Smooth muscle cell (in vitro differentiated cells): ENCODE data around the gene KIRREL1. TPM values are rescaled to one million over a fixed set of nuclear protein-coding genes. Genes with fewer than 3 reads are reported as not detected.

Experiments used
- DNase-seq: peaks from one replicate; lab custom pipeline; 2025; ENCODE audit not compliant: unreplicated experiment; lab: John Stamatoyannopoulos, UW
- H2AFZ ChIP-seq: fragments of 200-600 bp; sonication (generic); 2 replicates; pipeline ENCODE4 v1.6.0; 2016; ENCODE audit warnings: antibody characterized with exemption, low read depth, mild to moderate bottlenecking
- H3F3A ChIP-seq: fragments of 200-600 bp; sonication (generic); 2 replicates; pipeline ENCODE4 v1.6.0; 2017; ENCODE audit warnings: antibody characterized with exemption, low read depth
- H3K27ac ChIP-seq: fragments of 200-600 bp; sonication (generic); 2 replicates; pipeline ENCODE4 v1.5.1; 2016; ENCODE audit warnings: low read depth, mild to moderate bottlenecking
- H3K27me3 ChIP-seq: fragments of 200-600 bp; sonication (generic); 2 replicates; pipeline ENCODE4 v1.6.1; 2016; ENCODE audit warnings: low read depth, mild to moderate bottlenecking
- H3K36me3 ChIP-seq: fragments of 200-600 bp; sonication (generic); 2 replicates; pipeline ENCODE4 v1.5.1; 2016; ENCODE audit warnings: low read depth
- H3K4me1 ChIP-seq: fragments of 200-600 bp; sonication (generic); 2 replicates; pipeline ENCODE4 v1.5.1; 2016; ENCODE audit warnings: low read depth
- H3K4me2 ChIP-seq: fragments of 200-600 bp; sonication (generic); 2 replicates; pipeline ENCODE4 v1.6.0; 2016; ENCODE audit warnings: mild to moderate bottlenecking
- H3K4me3 ChIP-seq: fragments of 200-600 bp; sonication (generic); 2 replicates; pipeline ENCODE4 v1.5.1; 2016; ENCODE audit warnings: mild to moderate bottlenecking
- H3K79me2 ChIP-seq: fragments of 200-600 bp; sonication (generic); 2 replicates; pipeline ENCODE4 v1.6.0; 2016; ENCODE audit warnings: low read depth, mild to moderate bottlenecking
- H3K9ac ChIP-seq: fragments of 200-600 bp; sonication (generic); 2 replicates; pipeline ENCODE4 v1.6.0; 2016; ENCODE audit warnings: low read depth
- H3K9me3 ChIP-seq: fragments of 200-600 bp; sonication (generic); replicated peaks from 2 replicates; pipeline ENCODE4 v1.5.1; 2016; ENCODE audit warnings: low read depth
- H4K20me1 ChIP-seq: fragments of 200-600 bp; sonication (generic); 2 replicates; pipeline ENCODE4 v1.6.0; 2016; ENCODE audit warnings: low read depth
- WGBS: methylation state at CpG from one replicate; pipeline ENCODE4 v1.1.7; 2016; ENCODE audit warnings: low lambda C conversion rate; 5-methylcytosine and 5-hydroxymethylcytosine counted together
- polyA plus RNA-seq: library from polyadenylated mRNA; unstranded; fragments of >200 nt; fragmentation: Nextera tagmentation; extraction: Ambion mirVana; gene quantifications from 2 replicates; pipeline ENCODE4 v1.2.1, GENCODE V29; 2016
- total RNA-seq: library from RNA; depleted of rRNA; stranded (reverse); fragments of >200 nt; gene quantifications from 2 replicates; pipeline ENCODE4 v1.2.3, GENCODE V29; 2014
- TF ChIP-seq, protein P1 (sequence below): fragments of 200-600 bp; sonication (generic); IDR thresholded peaks from 2 replicates; pipeline ENCODE4 v1.5.1; 2017; ENCODE audit warnings: borderline replicate concordance, mild to moderate bottlenecking, antibody characterized with exemption; ENCODE audit not compliant: insufficient read depth, poor library complexity, severe bottlenecking

KIRREL1 gene
- total and polyA plus RNA-seq, 2 experiments from 2014 or later, result 40.9 to 58.4 TPM

DNA sequence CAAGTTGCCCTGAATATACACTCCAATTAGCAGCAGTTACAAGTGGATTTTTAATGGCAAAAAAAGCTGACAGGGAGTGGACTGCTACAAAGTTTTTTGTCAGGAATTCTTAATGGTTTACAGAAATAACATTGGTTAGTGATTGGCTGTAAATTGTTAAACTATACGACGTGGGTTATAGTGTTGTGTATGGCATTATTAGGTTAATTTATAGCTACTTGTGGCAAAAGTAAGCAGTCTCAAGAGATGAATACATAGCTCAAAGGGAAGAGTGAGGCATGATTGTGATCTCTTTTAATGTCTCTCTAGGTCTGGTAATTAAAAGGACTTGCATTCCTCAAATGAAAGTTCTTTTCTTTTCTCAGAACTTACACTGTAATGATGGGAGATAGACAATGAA, 111.4 kb downstream of the KIRREL1 start:
- 36% methylated on average over 2 of the region's 2 CpGs for WGBS
- DNase-seq, result no peak
- H3K36me3 ChIP-seq, result no peaks in the 10 kb centered on the region
- H3K27ac ChIP-seq, result no peak overlapping the region
- H4K20me1 ChIP-seq, result no peaks in the 10 kb centered on the region
- peaks cover 34% of the 10 kb centered on the region for H3K4me1 ChIP-seq
- peaks cover 18% of the 10 kb centered on the region for H3K27me3 ChIP-seq
- no peak overlapping the region for H3K9ac ChIP-seq
- no peak overlapping the region for H2AFZ ChIP-seq
- H3K9me3 ChIP-seq, result no peaks in the 10 kb centered on the region
- no peaks in the 10 kb centered on the region for H3K79me2 ChIP-seq
- H3F3A ChIP-seq, result no peaks in the 10 kb centered on the region
- TF ChIP-seq, protein P1, sequence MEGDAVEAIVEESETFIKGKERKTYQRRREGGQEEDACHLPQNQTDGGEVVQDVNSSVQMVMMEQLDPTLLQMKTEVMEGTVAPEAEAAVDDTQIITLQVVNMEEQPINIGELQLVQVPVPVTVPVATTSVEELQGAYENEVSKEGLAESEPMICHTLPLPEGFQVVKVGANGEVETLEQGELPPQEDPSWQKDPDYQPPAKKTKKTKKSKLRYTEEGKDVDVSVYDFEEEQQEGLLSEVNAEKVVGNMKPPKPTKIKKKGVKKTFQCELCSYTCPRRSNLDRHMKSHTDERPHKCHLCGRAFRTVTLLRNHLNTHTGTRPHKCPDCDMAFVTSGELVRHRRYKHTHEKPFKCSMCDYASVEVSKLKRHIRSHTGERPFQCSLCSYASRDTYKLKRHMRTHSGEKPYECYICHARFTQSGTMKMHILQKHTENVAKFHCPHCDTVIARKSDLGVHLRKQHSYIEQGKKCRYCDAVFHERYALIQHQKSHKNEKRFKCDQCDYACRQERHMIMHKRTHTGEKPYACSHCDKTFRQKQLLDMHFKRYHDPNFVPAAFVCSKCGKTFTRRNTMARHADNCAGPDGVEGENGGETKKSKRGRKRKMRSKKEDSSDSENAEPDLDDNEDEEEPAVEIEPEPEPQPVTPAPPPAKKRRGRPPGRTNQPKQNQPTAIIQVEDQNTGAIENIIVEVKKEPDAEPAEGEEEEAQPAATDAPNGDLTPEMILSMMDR, result no peak
- H3K4me3 ChIP-seq, result no peak overlapping the region
- H3K4me2 ChIP-seq, result no peak overlapping the region

DNA sequence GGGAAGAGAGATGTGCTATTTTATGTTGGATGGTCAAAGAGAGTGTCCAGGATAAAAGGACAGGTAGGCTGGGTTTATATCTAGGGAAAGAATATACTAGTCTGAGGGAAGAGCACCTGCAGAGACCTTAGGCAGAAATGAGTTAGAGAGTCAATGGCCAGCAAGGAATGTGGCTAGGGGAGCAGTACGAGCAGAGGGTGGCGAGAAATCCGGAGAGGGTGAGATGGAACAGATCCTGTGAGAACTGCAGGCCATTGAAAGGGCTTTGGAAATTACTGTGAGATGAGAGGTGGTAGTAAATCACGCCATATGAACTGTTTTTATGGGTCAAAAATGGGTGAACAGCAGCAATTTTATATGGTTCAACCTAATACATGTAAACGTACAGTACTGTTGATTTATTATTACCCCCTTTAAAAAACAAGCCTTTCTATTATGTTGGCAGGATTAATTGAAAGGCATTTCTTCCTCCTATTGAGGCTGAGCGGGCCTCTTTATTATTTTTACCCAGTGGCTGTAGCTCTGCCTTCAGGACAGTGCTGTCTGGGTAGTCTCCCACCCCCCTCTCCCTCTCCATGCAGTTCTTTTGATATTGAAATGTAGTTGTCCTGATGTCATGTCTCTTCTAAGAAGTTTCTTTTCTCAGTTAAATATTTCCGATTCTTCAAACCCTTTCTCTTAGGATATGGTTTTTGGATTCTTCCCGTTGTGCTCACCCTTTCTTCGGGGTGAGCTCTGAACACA, 112.1 kb downstream of the KIRREL1 start:
- no peaks in the 10 kb centered on the region for H3K36me3 ChIP-seq
- peaks cover 34% of the 10 kb centered on the region for H3K4me1 ChIP-seq
- no peak overlapping the region for H3K4me2 ChIP-seq
- H3K27ac ChIP-seq, result no peak overlapping the region
- peaks cover 18% of the 10 kb centered on the region for H3K27me3 ChIP-seq
- no peaks in the 10 kb centered on the region for H3K9me3 ChIP-seq
- H3K4me3 ChIP-seq, result no peak overlapping the region
- 32% methylated on average over 9 of the region's 9 CpGs for WGBS
- H2AFZ ChIP-seq, result no peak overlapping the region
- no peaks in the 10 kb centered on the region for H3F3A ChIP-seq
- no peaks in the 10 kb centered on the region for H4K20me1 ChIP-seq
- no peaks in the 10 kb centered on the region for H3K79me2 ChIP-seq
- H3K9ac ChIP-seq, result no peak overlapping the region
- DNase-seq, result no peak
- TF ChIP-seq, protein P1, result no peak

DNA sequence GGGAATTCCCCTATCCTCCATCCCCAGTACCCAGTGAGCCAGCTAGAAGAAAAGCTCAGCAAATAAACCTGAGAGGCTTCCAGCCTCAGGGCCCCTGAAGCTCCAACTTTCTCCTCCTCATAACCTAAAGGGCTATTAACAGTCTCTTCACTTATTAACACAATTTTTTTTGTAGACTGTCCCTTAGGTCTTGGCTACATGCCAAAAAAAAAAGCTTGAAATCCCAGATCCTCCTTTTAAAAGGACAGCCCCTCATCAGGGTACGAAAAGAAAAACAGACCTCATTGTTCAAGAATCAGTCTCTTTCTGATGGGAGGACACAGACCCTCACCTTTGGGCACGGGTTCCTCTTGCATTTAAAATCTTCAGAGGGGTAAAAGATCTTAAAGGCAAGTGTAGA, 114.5 kb downstream of the KIRREL1 start:
- TF ChIP-seq, protein P1, result no peak
- peaks cover 16% of the 10 kb centered on the region for H3K27me3 ChIP-seq
- WGBS, result 76% methylated on average over 2 of the region's 2 CpGs
- H3K9me3 ChIP-seq, result no peaks in the 10 kb centered on the region
- H3K9ac ChIP-seq, result no peak overlapping the region
- H3K27ac ChIP-seq, result no peak overlapping the region
- no peaks in the 10 kb centered on the region for H3F3A ChIP-seq
- no peak for DNase-seq
- peaks cover 32% of the 10 kb centered on the region for H3K4me1 ChIP-seq
- H4K20me1 ChIP-seq, result no peaks in the 10 kb centered on the region
- no peak overlapping the region for H3K4me2 ChIP-seq
- no peak overlapping the region for H3K4me3 ChIP-seq
- H2AFZ ChIP-seq, result no peak overlapping the region
- no peaks in the 10 kb centered on the region for H3K79me2 ChIP-seq
- no peaks in the 10 kb centered on the region for H3K36me3 ChIP-seq
